ENCODE data around the gene GRM1.

- TF ChIP-seq POLR2AphosphoS5 (IDR thresholded peaks at IDR 0.05) (no peak), CTCF (IDR thresholded peaks at IDR 0.05) (no peak), POLR2A (IDR thresholded peaks at IDR 0.05) (no peak), EP300 (IDR thresholded peaks at IDR 0.05) (no peak)
Measured at GRCh38 chr6:146420255-146420654, 391.4 kb downstream of the GRM1 start.
